ENCODE measurements around the gene SMKR1.
A peak's percentile ranks its signal among the peaks of the same experiment; 100 is the strongest.
"Not testable (repeated sequence)": the region's sequence is repeated elsewhere in the genome, so short reads cannot be mapped to it uniquely, and the experiment has no call there.

SMKR1 gene

GRCh38 chr7:129530795-129531391, 28.6 kb downstream of the SMKR1 start:
- DNase-seq: peak; percentile 71

- DNase-seq: no peak
Measured at GRCh38 chr7:129531721-129532120, 29.4 kb downstream of the SMKR1 start.

DNA sequence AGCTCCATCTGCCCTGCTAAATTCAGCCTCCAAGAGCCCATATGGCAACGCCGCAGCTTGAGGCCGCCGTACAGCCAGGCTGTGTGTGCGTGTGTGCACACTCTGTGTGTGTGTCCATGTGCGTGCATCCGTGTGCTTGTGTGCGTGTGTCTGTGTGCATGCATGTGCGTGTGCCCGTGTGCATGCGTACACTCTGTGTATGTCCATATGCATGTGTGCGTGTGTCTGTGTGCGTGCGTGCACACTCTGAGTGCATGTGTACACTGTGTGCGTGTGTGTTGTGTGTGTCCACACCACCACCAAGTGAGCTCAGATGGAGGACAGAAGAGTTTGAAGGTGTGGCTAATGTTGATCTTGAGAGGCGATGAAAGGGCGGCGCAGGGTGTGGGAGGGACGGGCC, 30.0 kb downstream of the SMKR1 start:
- no peak for DNase-seq

- not testable (repeated sequence) for DNase-seq
Measured at GRCh38 chr7:129534558-129535274, 32.4 kb downstream of the SMKR1 start.

GRCh38 chr7:129535896-129536295, 33.6 kb downstream of the SMKR1 start:
- DNase-seq: no peak

DNA sequence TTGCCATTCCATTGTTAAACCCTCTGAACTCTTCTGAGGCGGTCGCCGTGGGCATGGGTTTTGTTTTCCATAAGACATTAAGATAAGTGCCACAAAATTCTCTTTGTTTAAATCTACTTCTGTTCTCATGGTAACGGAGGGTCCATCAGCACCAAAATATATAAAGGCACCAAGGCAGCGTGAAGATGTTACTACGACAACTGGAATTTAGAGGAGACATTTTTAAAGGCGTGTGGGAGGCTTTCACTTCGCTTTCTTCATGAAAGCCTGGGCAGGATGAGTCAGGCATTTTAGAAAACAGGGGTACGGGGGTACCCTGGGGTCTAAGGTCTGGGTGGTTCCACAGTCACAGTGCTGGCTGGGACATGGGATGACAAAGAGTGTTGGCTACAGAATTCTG, 34.0 kb downstream of the SMKR1 start:
- no peak for DNase-seq

DNA sequence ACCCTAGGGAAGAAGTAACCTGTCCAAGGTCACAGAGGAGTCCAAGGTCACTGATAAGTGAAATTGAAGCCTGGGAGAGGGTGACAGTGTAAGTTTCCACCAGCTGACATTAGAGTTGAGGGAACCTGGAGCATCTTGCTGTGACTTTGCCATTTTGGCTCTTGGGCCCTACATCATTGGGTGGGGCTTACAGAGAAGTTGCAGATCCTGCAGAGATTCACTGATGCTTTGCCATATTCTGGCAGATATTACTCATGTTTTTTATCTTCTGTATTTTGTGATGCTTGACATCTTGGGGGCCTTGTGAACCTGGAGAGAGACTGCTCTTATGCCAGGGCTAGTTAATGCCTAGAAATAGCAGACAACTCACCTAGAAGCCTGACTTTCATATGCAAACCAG, 36.5 kb downstream of the SMKR1 start:
- no peak for DNase-seq

DNA sequence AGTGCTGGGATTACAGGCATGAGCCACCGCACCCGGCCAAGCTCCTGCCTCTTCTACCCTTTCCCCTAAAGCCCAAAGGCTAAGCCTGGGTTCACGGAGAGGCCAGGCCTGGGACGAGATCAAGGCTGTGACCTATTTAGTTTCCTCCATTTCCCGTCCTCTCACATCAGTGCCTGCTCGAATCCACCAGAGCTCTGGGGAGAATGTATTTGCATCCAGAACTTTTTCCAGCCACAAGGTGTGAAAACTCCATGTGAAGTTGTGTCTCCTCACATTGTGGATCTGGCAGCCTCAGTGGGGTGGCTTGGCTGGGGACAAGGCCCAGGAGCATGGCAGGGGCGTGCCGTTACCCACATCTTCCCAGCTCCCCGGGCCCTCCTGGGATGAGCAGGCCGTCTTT, 38.0 kb downstream of the SMKR1 start:
- no peak for DNase-seq

- no peak for DNase-seq
Measured at GRCh38 chr7:129544700-129545099, 42.4 kb downstream of the SMKR1 start.

DNA sequence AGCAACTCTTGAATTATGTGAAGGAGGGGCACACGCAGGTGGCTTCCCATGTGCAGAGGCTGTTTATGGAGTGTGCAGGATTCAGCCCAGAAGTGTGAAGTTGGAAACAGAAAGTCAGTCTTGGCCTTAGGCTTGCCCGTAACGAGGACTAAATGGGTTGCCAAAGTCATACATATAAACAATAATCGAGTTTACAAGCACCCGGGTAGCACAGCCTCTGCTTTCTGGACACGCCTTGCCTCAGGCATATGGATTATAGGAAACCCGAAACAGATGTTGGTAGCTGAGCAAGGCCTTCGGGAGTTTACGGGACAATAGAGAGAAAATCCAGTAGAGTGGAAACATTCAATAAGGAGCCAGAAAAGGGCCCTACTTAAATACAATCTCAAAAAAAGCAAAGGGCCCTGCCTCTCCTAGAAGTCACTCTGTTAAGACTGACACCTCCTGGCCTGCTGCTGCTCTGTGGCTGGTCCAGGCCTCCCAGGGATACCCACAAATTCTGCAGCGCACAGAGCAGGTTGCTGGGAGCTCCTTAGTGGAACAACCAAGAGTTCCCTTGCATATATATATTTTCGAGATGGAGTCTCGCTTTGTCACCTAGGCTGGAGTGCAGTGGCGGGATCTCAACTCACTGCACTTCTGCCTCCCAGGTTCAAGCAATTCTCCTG, 48.5 kb downstream of the SMKR1 start:
- DNase-seq: no peak

DNA sequence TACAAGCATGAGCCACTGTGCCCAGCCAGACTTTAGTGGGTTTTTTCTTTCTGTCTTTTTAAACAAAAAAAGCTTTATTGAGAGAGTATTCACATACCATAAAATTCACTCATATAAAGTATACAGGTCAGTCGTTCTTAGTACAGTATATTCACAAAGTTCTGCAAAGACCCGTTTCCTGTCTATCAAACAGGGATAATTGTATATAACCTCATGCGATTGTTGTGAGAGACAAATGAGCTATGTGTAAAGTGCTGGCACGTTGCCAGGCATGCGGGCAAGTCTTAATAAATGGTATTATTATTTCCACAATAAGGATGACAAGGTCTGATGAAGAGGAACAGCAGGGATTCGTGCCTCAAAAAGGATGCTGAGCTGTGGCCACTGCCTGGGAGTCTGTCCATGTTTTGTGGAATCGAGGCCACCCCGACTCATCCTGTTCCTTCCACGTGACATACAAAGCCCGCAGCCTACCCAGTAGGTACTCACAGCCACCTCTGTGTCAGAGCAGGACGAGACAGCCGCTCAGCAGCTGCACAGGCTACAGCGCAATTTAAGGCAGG, 51.6 kb downstream of the SMKR1 start:
- DNase-seq: peak; percentile 57

DNA sequence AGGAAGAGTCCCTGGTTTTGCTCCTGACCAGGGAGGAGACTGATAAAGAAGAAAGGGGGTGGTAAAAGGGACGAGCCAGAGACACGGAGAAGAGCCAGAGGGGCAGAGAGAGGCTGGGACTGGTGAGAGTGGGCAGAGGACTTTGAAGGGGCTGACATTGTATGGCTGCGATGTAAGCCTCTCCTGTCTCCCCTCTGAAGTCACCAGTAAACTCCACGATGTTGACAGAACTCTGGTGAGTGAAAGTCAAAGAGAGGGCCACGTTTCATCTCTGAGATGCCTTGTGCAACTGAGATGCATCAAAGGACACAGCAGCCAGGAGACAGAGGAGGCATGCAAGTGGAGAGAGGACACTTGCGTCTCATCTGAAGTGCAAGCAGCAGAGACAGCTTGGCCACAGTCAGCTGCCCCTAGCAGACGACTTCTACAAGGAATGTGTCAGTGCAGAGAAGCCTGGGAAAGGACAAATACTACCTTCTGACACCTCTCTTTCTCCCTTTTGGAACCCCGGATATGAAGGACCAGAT, 54.3 kb downstream of the SMKR1 start:
- no peak for DNase-seq

DNA sequence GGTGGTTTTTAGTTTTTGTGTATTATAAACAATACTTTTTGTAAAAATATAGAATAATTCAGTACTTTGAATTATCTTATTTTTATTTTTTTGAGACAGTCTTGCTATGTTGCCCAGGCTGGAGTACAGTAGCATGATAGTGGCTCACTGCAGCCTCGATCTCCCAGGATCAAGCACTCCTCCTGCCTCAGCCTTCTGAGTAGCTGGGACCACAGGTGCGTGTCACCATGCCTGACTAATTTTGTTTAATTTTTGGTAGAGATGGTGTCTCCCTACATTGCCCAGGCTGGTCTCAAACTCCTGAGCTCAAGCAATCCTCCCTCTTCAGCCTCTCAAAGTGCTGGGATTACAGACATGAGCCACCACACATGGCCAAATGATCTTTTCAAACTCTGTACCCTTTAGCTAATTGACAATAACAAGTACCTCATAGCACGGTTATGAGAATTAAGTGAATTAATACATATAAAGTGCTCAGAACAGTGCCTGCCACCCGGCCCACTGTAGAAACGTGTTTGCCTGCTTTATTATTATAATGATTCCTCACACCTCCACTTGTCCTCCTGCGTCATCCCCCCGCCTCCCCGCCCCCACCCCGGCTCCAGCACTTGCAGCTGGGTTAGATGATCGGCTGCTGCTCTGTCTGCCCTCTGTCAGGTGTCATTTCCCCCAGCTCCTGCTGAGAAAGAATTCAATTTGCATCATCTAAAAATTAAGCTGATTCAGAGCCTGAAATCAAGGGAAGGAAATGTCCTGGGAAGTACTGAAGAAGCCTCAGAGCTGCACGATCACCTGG, 55.6 kb downstream of the SMKR1 start:
- no peak for DNase-seq

DNA sequence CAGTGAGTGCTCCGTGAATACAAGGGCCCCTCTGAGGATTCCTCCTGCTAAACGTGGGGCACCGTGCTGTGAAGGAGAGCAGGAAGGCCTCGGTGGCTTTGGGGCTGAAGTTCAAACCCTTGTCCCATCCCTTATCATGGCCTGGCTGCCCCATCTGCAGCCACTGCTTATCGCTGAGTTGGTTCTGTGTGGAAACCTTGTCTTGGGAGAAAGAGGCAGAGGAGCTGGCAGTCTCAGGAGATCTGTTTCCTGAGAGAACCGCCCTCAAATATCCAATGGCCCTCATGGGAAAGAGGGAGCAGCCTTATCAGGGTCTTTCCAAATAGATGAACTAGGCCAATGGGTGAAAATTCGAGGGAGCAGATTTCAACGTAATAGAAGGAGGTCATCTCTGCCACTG, 57.2 kb downstream of the SMKR1 start:
- DNase-seq: no peak

GRCh38 chr7:129560831-129561230, 58.5 kb downstream of the SMKR1 start:
- no peak for DNase-seq

- DNase-seq: no peak
Measured at GRCh38 chr7:129561677-129562359, 59.5 kb downstream of the SMKR1 start.
